ENCODE measurements around the gene NTRK3. TPM values are rescaled to one million over a fixed set of nuclear protein-coding genes. Genes with fewer than 3 reads are reported as not detected.

The NTRK3 gene
- total RNA-seq, 4 donors from 2014 or later = 0.94 to 3.2 (median 1.8) TPM

DNA sequence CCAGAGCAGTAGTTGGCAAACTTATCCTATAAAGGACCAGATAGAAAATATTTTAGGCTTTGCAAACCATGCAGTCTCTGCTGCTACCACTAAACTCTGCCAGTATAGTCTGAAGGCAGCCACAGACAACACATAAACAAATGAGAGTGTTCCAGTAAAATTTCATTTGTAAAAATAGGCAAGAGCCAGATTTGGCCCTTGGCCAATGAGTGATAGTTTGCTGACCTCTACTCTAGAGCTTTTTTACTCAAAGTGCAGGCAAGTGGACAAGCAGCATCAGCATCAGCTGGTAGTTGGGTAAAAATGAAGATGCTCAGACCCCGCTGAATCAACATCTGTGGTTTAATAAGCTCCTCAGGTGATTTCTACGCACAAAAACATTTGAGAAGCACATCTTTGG lies 269.8 kb downstream of the NTRK3 start:
- WGBS, 2 donors = 89 to 95% methylated on average over 2 of the region's 2 CpGs
- no peaks in the 10 kb centered on the region for H3K9me3 ChIP-seq
- TF ChIP-seq, protein P1, sequence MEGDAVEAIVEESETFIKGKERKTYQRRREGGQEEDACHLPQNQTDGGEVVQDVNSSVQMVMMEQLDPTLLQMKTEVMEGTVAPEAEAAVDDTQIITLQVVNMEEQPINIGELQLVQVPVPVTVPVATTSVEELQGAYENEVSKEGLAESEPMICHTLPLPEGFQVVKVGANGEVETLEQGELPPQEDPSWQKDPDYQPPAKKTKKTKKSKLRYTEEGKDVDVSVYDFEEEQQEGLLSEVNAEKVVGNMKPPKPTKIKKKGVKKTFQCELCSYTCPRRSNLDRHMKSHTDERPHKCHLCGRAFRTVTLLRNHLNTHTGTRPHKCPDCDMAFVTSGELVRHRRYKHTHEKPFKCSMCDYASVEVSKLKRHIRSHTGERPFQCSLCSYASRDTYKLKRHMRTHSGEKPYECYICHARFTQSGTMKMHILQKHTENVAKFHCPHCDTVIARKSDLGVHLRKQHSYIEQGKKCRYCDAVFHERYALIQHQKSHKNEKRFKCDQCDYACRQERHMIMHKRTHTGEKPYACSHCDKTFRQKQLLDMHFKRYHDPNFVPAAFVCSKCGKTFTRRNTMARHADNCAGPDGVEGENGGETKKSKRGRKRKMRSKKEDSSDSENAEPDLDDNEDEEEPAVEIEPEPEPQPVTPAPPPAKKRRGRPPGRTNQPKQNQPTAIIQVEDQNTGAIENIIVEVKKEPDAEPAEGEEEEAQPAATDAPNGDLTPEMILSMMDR (IDR thresholded peaks at IDR 0.05) = no peak
- TF ChIP-seq POLR2A (IDR thresholded peaks at IDR 0.05) = no peak

DNA sequence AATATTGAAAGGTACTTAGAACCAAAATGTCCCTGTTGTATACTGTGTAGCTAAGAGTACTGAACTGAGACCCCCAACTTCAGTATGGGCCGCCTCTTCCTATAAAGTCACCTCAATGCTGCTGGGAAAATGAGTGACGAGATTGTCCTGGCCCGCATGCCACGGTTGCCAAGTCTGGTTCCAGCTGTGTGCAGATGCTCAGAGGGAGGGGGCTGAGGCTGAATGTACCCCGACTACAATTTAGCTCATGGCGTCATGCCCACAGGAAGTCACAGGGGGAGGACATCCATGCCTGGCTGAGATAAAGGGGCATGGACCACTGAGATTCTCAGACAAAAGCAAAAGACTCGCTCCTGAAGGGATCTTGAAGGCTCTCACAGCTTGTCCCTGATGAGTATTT lies 271.1 kb downstream of the NTRK3 start:
- H3K36me3 ChIP-seq = no peaks in the 10 kb centered on the region
- no peaks in the 10 kb centered on the region for H3K4me1 ChIP-seq
- H3K9me3 ChIP-seq = no peaks in the 10 kb centered on the region
- no peak for TF ChIP-seq POLR2A (IDR thresholded peaks at IDR 0.05)
- TF ChIP-seq, protein P1 (IDR thresholded peaks at IDR 0.05) = no peak
- no peak for DNase-seq
- intact Hi-C loops (cut with DNase I) = no loop called here
- no peak overlapping the region for H3K27ac ChIP-seq
- no peaks in the 10 kb centered on the region for H3K27me3 ChIP-seq
- no peak overlapping the region for H3K4me3 ChIP-seq (replicated peaks in 1 of 3)
- WGBS, 2 donors = 79 to 87% methylated on average over 7 of the region's 7 CpGs

More for the DNA sequence above, 269.8 kb downstream of the NTRK3 start:
- Histone ChIP-seq H3K4me1 (no peaks in the 10 kb centered on the region), H3K4me3 (replicated peaks in 1 of 3) (no peak overlapping the region), H3K27me3 (no peaks in the 10 kb centered on the region), H3K36me3 (no peaks in the 10 kb centered on the region), H3K27ac (no peak overlapping the region)
- intact Hi-C loops (cut with DNase I) = no loop called here
- no peak for DNase-seq

DNA sequence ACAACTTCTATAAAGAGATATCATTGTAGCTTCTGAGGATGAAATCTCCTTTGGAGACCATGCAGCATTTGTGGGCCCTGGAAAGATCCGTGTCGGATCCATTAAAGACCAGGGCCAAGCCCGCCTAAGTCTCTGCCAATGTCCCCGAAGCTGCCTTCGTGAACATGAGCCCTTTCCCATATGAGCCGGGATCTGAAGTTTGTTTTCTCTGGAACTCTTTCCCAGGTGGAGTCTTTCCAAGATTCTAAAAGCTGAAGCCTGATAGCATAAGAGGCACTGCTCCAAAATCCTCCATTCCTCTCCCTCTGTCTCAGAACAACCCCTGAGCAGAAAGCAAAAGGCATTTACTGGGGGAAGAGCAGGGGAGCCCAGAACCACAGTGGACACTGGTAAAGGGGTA lies 274.6 kb downstream of the NTRK3 start:
- no peaks in the 10 kb centered on the region for H3K9me3 ChIP-seq
- no peaks in the 10 kb centered on the region for H3K27me3 ChIP-seq
- no peaks in the 10 kb centered on the region for H3K36me3 ChIP-seq
- TF ChIP-seq POLR2A (IDR thresholded peaks at IDR 0.05) = no peak
- TF ChIP-seq, protein P1 (IDR thresholded peaks at IDR 0.05) = no peak
- no peak for DNase-seq
- no peaks in the 10 kb centered on the region for H3K4me1 ChIP-seq
- H3K27ac ChIP-seq = no peak overlapping the region
- H3K4me3 ChIP-seq (replicated peaks in 1 of 3) = no peak overlapping the region
- intact Hi-C loops (cut with DNase I) = no loop called here
- WGBS, 2 donors = 64 to 78% methylated on average over 6 of the region's 6 CpGs

DNA sequence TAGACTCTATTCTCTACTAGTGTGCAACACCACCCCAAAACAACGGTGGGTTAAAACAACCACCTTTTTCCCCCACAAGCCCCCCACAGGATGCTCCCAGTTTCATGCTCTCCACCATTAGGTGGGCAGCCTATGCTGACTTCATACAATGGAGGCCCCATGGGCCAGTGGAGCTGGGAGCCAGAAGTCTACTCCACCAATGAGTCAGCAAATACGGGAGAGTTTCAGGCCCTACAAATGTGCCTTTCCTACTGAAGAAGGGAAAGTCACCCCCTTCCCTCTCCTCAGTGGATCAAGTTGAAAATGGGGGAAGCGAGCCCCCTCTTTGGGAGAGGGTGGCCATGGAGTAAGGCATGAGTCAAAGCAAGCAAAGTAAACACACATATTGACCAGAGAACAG lies 278.6 kb downstream of the NTRK3 start:
- no peak for DNase-seq
- intact Hi-C loops (cut with DNase I) = loop anchor here (10.0 kb wide), 1 partner anchor 47 kb away; no protein-coding TSS in a partner anchor
- H3K4me3 ChIP-seq (replicated peaks in 1 of 3) = no peak overlapping the region
- no peaks in the 10 kb centered on the region for H3K27me3 ChIP-seq
- H3K27ac ChIP-seq = no peak overlapping the region
- WGBS, 2 donors = 87 to 98% methylated on average over 3 of the region's 3 CpGs
- no peaks in the 10 kb centered on the region for H3K9me3 ChIP-seq
- TF ChIP-seq, protein P1 (IDR thresholded peaks at IDR 0.05) = no peak
- no peak for TF ChIP-seq POLR2A (IDR thresholded peaks at IDR 0.05)
- H3K36me3 ChIP-seq = no peaks in the 10 kb centered on the region
- H3K4me1 ChIP-seq = no peaks in the 10 kb centered on the region

DNA sequence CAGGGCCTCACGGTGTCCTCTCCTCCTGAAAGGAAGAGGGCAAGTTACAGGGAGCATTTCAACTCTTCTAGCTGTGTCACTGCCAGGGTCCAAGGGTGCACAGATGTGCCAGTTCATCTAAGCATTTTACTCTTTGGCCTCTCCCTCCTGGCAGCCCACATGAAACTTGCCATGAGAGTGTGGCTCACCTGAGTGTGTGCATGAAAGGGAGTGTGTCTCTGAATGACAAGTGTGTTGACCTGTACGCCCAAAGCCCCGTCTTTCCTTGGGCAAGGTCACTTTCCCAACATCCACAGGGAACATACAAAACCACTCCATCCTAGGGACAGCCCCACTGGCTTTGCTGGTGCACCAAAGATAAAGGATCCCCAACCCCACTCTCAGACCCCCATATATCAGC lies 280.0 kb downstream of the NTRK3 start:
- H3K4me3 ChIP-seq (replicated peaks in 1 of 3) = no peak overlapping the region
- no peak for DNase-seq
- no peaks in the 10 kb centered on the region for H3K4me1 ChIP-seq
- no peaks in the 10 kb centered on the region for H3K36me3 ChIP-seq
- 90 to 94% methylated on average over 3 of the region's 3 CpGs for WGBS, 2 donors
- TF ChIP-seq POLR2A (IDR thresholded peaks at IDR 0.05) = no peak
- TF ChIP-seq, protein P1 (IDR thresholded peaks at IDR 0.05) = no peak
- no peaks in the 10 kb centered on the region for H3K27me3 ChIP-seq
- H3K27ac ChIP-seq = no peak overlapping the region
- no peaks in the 10 kb centered on the region for H3K9me3 ChIP-seq
- intact Hi-C loops (cut with DNase I) = loop anchor here (10.0 kb wide), 1 partner anchor 48 kb away; no protein-coding TSS in a partner anchor

Measured in thyroid gland (tissue), 4 donors.